Choroid plexus epithelial cell (primary cell): ENCODE results near the gene ZNF554.

Experiments used
- DNase-seq: peaks from one replicate; pipeline ENCODE4 v3.0.0-alpha.2; 2010; ENCODE audit warnings: low read depth
- H3K4me3 ChIP-seq: 2 replicates; pipeline ENCODE4 v1.5.1; 2011; ENCODE audit warnings: low read depth, mild to moderate bottlenecking, control low read depth, low read length, moderate library complexity
- CTCF ChIP-seq: conservative IDR thresholded peaks from 2 replicates; pipeline ENCODE4 v1.5.1; 2011; ENCODE audit warnings: low read depth, mild to moderate bottlenecking, control low read depth, inconsistent platforms, low read length, moderate library complexity

ZNF554 gene

GRCh38 chr19:2783781-2784145, 35.9 kb upstream of the ZNF554 start:
- DNase-seq = no peak
- TF ChIP-seq CTCF = no peak
- H3K4me3 ChIP-seq = peak overlapping the region; percentile 46

GRCh38 chr19:2785244-2785997, 34.2 kb upstream of the ZNF554 start, which contains the start of gene THOP1:
TSS of gene THOP1 (plus strand) at chr19:2785503. CDS start at chr19:2785663, 160 bp downstream.
- peak; percentile 99 for DNase-seq
- TF ChIP-seq CTCF = no peak
- peak within 1 kb of the TSS; percentile 95 for H3K4me3 ChIP-seq

GRCh38 chr19:2787115-2787514, 32.6 kb upstream of the ZNF554 start:
- no peak overlapping the region for H3K4me3 ChIP-seq
- DNase-seq = no peak
- no peak for TF ChIP-seq CTCF

- DNase-seq = no peak
- no peak overlapping the region for H3K4me3 ChIP-seq
- TF ChIP-seq CTCF = no peak
Observed at GRCh38 chr19:2788237-2788636, 31.4 kb upstream of the ZNF554 start.

- no peak for DNase-seq
- TF ChIP-seq CTCF = no peak
- no peak overlapping the region for H3K4me3 ChIP-seq
Observed at GRCh38 chr19:2790194-2790556, 29.5 kb upstream of the ZNF554 start.

GRCh38 chr19:2790557-2791271, 29.0 kb upstream of the ZNF554 start:
- no peak for DNase-seq
- H3K4me3 ChIP-seq = no peak overlapping the region
- TF ChIP-seq CTCF = no peak
